Measurements from ENCODE around the gene MACROD2.

Gene MACROD2

DNA sequence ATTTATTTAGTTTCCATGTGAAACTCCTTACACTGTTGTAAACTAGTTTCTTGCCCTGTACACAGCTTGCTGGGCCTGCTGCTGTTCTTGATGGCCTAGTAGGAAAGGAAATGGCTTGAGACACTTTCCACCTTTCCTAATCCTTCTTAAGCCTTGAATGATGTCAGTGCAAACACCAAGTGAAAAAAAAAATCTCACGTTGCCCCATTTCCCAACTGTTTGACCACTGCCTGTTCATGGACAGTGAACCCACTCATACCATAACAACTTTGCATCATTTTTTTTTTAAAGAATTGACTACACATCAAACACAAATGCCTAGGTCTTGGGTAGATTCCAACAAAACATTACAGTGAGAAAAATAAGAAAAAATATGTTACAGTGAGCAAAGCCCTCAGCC, 995.7 kb downstream of the MACROD2 start:
- TF ChIP-seq POU6F1 (CRISPR knock-in tag; IDR thresholded peaks at IDR 0.05; ENCODE audit: borderline replicate concordance, low read depth) (no peak), CREB5 (CRISPR knock-in tag; IDR thresholded peaks at IDR 0.05; ENCODE audit: low read depth) (no peak), ZFP3 (CRISPR knock-in tag; IDR thresholded peaks at IDR 0.05) (no peak), ESRRG (CRISPR knock-in tag; IDR thresholded peaks at IDR 0.05) (no peak), CSDC2 (CRISPR knock-in tag; IDR thresholded peaks at IDR 0.05) (no peak), OSR1 (CRISPR knock-in tag; IDR thresholded peaks at IDR 0.05) (no peak), ZFP30 (CRISPR knock-in tag; IDR thresholded peaks at IDR 0.05) (no peak), TOX (CRISPR knock-in tag; IDR thresholded peaks at IDR 0.05; ENCODE audit: borderline replicate concordance) (no peak), BACH2 (CRISPR knock-in tag; IDR thresholded peaks at IDR 0.05; ENCODE audit: borderline replicate concordance) (no peak), ZNF8 (CRISPR knock-in tag; IDR thresholded peaks at IDR 0.05) (no peak), ZNF565 (CRISPR knock-in tag; conservative IDR thresholded peaks at IDR 0.05; ENCODE audit: low read depth) (no peak), ZNF70 (CRISPR knock-in tag; IDR thresholded peaks at IDR 0.05) (no peak)
- ATAC-seq = no peak

- TF ChIP-seq CREB5 (CRISPR knock-in tag; IDR thresholded peaks at IDR 0.05; ENCODE audit: low read depth) (no peak), ZNF565 (CRISPR knock-in tag; conservative IDR thresholded peaks at IDR 0.05; ENCODE audit: low read depth) (no peak), ZFP30 (CRISPR knock-in tag; IDR thresholded peaks at IDR 0.05) (no peak), ESRRG (CRISPR knock-in tag; IDR thresholded peaks at IDR 0.05) (no peak), TCF4 (CRISPR knock-in tag; IDR thresholded peaks at IDR 0.05; ENCODE audit: borderline replicate concordance) (peak; percentile 54; the same call in 1 of the 2 replicates), GLIS3 (CRISPR knock-in tag; IDR thresholded peaks at IDR 0.05) (no peak), ISL1 (CRISPR knock-in tag; IDR thresholded peaks at IDR 0.05) (peak; percentile 40), ZNF70 (CRISPR knock-in tag; IDR thresholded peaks at IDR 0.05) (no peak), ZNF8 (CRISPR knock-in tag; IDR thresholded peaks at IDR 0.05) (no peak), RARB (CRISPR knock-in tag; IDR thresholded peaks at IDR 0.05) (no peak), BACH2 (CRISPR knock-in tag; IDR thresholded peaks at IDR 0.05; ENCODE audit: borderline replicate concordance) (no peak), PPARA (CRISPR knock-in tag; IDR thresholded peaks at IDR 0.05; ENCODE audit: borderline replicate concordance) (no peak)
- ATAC-seq = peak; percentile 36; the same call in 2 of the 3 replicates
These were observed 996.8 kb downstream of the MACROD2 start for GRCh38 chr20:14992153-14992552.

GRCh38 chr20:14992961-14993360, 997.6 kb downstream of the MACROD2 start:
- TF ChIP-seq ZFP30 (CRISPR knock-in tag; IDR thresholded peaks at IDR 0.05) (no peak), TCF4 (CRISPR knock-in tag; IDR thresholded peaks at IDR 0.05; ENCODE audit: borderline replicate concordance) (peak; percentile 55; the same call in 1 of the 2 replicates), ARNTL (CRISPR knock-in tag; IDR thresholded peaks at IDR 0.05; ENCODE audit: borderline replicate concordance, low read depth) (no peak), SNAI2 (CRISPR knock-in tag; IDR thresholded peaks at IDR 0.05) (0 out of 2 replicates have a peak, but pooled peaks have one; percentile 17)
- peak; percentile 69 for ATAC-seq

DNA sequence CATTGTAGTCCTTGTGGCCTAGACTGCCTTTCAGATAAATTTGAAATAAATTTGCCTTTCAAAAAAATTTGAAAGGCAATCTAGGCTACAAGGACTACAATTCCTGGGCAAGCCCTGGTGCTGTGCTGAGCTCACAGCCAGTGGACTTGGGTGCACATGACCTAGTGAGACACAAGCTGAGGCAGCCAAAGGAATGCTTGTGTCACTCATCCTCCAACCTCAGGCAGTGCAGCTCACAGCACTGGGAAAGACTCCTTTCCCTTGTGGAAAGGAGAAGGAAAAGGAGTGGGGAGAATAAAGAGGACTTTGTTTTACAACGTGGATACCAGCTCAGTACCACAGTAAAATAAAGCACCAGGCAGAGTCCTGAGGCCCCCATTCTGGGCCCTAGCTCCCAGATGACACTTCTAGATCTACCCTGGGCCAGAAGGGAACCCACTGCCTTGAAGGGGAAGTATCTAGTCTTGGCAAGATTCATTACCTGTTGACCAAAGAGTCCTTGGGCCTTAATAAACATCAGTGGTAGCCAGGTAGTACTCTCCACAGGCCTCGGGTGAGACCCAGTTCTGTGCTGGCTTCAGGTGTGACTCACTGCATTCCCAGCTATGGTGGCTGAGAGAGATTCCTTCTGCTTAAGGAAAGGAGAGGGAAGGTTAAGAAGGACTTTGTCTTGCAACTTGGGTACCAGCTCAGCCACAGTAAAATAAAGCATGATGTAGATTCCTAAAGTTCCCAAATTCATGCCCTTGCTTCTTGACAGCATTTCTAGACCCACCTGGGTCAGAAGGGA, 1001.8 kb downstream of the MACROD2 start:
- TF ChIP-seq CREB5 (CRISPR knock-in tag; IDR thresholded peaks at IDR 0.05; ENCODE audit: low read depth) = no peak
- TF ChIP-seq CSDC2 (CRISPR knock-in tag; IDR thresholded peaks at IDR 0.05) = no peak
- no peak for TF ChIP-seq ISL1 (CRISPR knock-in tag; IDR thresholded peaks at IDR 0.05)
- TF ChIP-seq ESRRG (CRISPR knock-in tag; IDR thresholded peaks at IDR 0.05) = no peak
- no peak for TF ChIP-seq ZNF8 (CRISPR knock-in tag; IDR thresholded peaks at IDR 0.05)
- no peak for TF ChIP-seq TSHZ2 (CRISPR knock-in tag; IDR thresholded peaks at IDR 0.05)
- TF ChIP-seq TOX (CRISPR knock-in tag; IDR thresholded peaks at IDR 0.05; ENCODE audit: borderline replicate concordance) = no peak
- TF ChIP-seq OSR1 (CRISPR knock-in tag; IDR thresholded peaks at IDR 0.05) = no peak
- no peak for TF ChIP-seq ZNF565 (CRISPR knock-in tag; conservative IDR thresholded peaks at IDR 0.05; ENCODE audit: low read depth)
- no peak for TF ChIP-seq GLIS3 (CRISPR knock-in tag; IDR thresholded peaks at IDR 0.05)
- TF ChIP-seq, protein P1, sequence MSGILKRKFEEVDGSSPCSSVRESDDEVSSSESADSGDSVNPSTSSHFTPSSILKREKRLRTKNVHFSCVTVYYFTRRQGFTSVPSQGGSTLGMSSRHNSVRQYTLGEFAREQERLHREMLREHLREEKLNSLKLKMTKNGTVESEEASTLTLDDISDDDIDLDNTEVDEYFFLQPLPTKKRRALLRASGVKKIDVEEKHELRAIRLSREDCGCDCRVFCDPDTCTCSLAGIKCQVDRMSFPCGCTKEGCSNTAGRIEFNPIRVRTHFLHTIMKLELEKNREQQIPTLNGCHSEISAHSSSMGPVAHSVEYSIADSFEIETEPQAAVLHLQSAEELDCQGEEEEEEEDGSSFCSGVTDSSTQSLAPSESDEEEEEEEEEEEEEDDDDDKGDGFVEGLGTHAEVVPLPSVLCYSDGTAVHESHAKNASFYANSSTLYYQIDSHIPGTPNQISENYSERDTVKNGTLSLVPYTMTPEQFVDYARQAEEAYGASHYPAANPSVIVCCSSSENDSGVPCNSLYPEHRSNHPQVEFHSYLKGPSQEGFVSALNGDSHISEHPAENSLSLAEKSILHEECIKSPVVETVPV (CRISPR knock-in tag; IDR thresholded peaks at IDR 0.05) = no peak
- no peak for TF ChIP-seq RARB (CRISPR knock-in tag; IDR thresholded peaks at IDR 0.05)
- TF ChIP-seq ZNF70 (CRISPR knock-in tag; IDR thresholded peaks at IDR 0.05) = no peak
- TF ChIP-seq ZFP3 (CRISPR knock-in tag; IDR thresholded peaks at IDR 0.05) = no peak
- no peak for TF ChIP-seq SNAI2 (CRISPR knock-in tag; IDR thresholded peaks at IDR 0.05)
- ATAC-seq = no peak; the same call in 2 of the 3 replicates
